H1 (cell line): ENCODE data around the gene LRBA. TPM values are rescaled to one million over a fixed set of nuclear protein-coding genes. Genes with fewer than 3 reads are reported as not detected.

Experiments used
- CTCF ChIA-PET: fragments of 300-600 bp; sonication (Branson Sonifier 250); formaldehyde crosslinking; loops from one replicate; lab custom pipeline; 2021; ENCODE audit not compliant: partially characterized antibody; lab: Charles Lee
- POLR2A ChIA-PET: fragments of 300-600 bp; sonication (Branson Sonifier 250); formaldehyde crosslinking; loops from one replicate; lab custom pipeline; 2021; ENCODE audit warnings: inconsistent platforms; ENCODE audit not compliant: partially characterized antibody; lab: Charles Lee
- DNase-seq, 2 experiments: peaks; one replicate each; pipeline versions ENCODE4 v3.0.0 to v3.0.0-alpha.2; 2010 to 2022; ENCODE audit warnings: low spot score in 2 of 2, low read depth in 1 of 2, mixed read lengths in 1 of 2
- FAIRE-seq: peaks from 2 replicates; lab custom pipeline; 2011; peaks lifted over from hg19 to GRCh38; lab: Jason Lieb, UNC
- H2AFZ ChIP-seq: 2 replicates; pipeline ENCODE4 v1.8.1; 2012; ENCODE audit warnings: low read length, inconsistent platforms
- H2AK5ac ChIP-seq: 2 replicates; pipeline ENCODE4 v1.6.1; 2013; ENCODE audit warnings: low read depth, low read length
- H2BK120ac ChIP-seq: replicated peaks from 2 replicates; pipeline ENCODE3; 2013; ENCODE audit warnings: low read depth, low read length, inconsistent platforms
- H2BK12ac ChIP-seq: 2 replicates; pipeline ENCODE4 v1.6.1; 2013; ENCODE audit warnings: low read depth, low read length
- H2BK15ac ChIP-seq: 2 replicates; pipeline ENCODE4 v1.6.1; 2013; ENCODE audit warnings: low read length
- H2BK20ac ChIP-seq: 2 replicates; pipeline ENCODE4 v1.6.1; 2013; ENCODE audit warnings: low read length
- H2BK5ac ChIP-seq: 2 replicates; pipeline ENCODE4 v1.6.1; 2013; ENCODE audit warnings: low read depth, low read length
- H3K14ac ChIP-seq: 2 replicates; pipeline ENCODE4 v1.6.1; 2013; ENCODE audit warnings: inconsistent platforms; ENCODE audit not compliant: insufficient read length
- H3K18ac ChIP-seq: 2 replicates; pipeline ENCODE4 v1.6.1; 2013; ENCODE audit warnings: low read length; ENCODE audit errors: extremely low read depth
- H3K23ac ChIP-seq: 2 replicates; pipeline ENCODE4 v1.6.1; 2013; ENCODE audit warnings: inconsistent platforms; ENCODE audit not compliant: insufficient read length
- H3K23me2 ChIP-seq: 2 replicates; pipeline ENCODE4 v1.6.1; 2013; ENCODE audit warnings: low read depth, low read length
- H3K27ac ChIP-seq: 2 replicates; pipeline ENCODE4 v1.6.1; 2011; ENCODE audit warnings: low read depth, low read length, inconsistent platforms
- H3K27me3 ChIP-seq, 4 experiments: replicated peaks in 1 of 4; 1 replicate in 1 of 4; 2 replicates in 3 of 4; pipeline versions ENCODE4 v1.6.1 to v1.8.1; 2011 to 2013; ENCODE audit warnings: low read length in 3 of 4, mild to moderate bottlenecking in 3 of 4, inconsistent platforms in 2 of 4, mixed read lengths in 2 of 4, moderate library complexity in 1 of 4; ENCODE audit not compliant: control insufficient read depth in 3 of 4, insufficient read depth in 3 of 4; ENCODE audit errors: extremely low read depth in 1 of 4
- H3K36me3 ChIP-seq, 4 experiments: 2 replicates each; pipeline versions ENCODE4 v1.6.1 to v1.8.1; 2011 to 2013; ENCODE audit warnings: mild to moderate bottlenecking in 4 of 4, low read length in 3 of 4, moderate library complexity in 2 of 4, control low read depth in 1 of 4, inconsistent platforms in 1 of 4; ENCODE audit not compliant: insufficient read depth in 4 of 4, control insufficient read depth in 2 of 4
- H3K4ac ChIP-seq: replicated peaks from 2 replicates; pipeline ENCODE3; 2013; ENCODE audit warnings: low read length, low read depth, mixed read lengths, inconsistent platforms; ENCODE audit not compliant: insufficient read length
- H3K4me1 ChIP-seq, 4 experiments: replicated peaks in 1 of 4; 1 replicate in 1 of 4; 2 replicates in 3 of 4; pipeline versions ENCODE4 v1.6.1 to v1.8.1; 2011 to 2013; ENCODE audit warnings: low read length in 3 of 4, inconsistent platforms in 2 of 4, mixed read lengths in 1 of 4; ENCODE audit not compliant: insufficient read depth in 4 of 4, control insufficient read depth in 3 of 4
- H3K4me2 ChIP-seq, 2 experiments: 2 replicates each; pipeline versions ENCODE4 v1.6.1 to v1.8.1; 2011 to 2013; ENCODE audit warnings: low read depth in 2 of 2, low read length in 2 of 2, control low read depth in 1 of 2, inconsistent platforms in 1 of 2, mild to moderate bottlenecking in 1 of 2; ENCODE audit not compliant: insufficient read depth in 1 of 2
- H3K4me3 ChIP-seq, 4 experiments: fragments of 200-600, 300-600 bp in 1 of 4; sonication (generic), shearing (Covaris generic), sonication (Bioruptor Twin) in 1 of 4; 2 replicates each; pipeline versions ENCODE4 v1.5.1 to v1.8.1; 2011 to 2016; ENCODE audit warnings: low read length in 4 of 4, low read depth in 3 of 4, control low read depth in 2 of 4, inconsistent platforms in 2 of 4, mild to moderate bottlenecking in 2 of 4, mixed read lengths in 1 of 4, moderate library complexity in 1 of 4; ENCODE audit not compliant: insufficient read depth in 2 of 4; ENCODE audit errors: extremely low read depth in 1 of 4
- H3K56ac ChIP-seq: replicated peaks from 2 replicates; pipeline ENCODE3; 2013; ENCODE audit warnings: low read depth, mild to moderate bottlenecking, mixed read lengths, low read length, inconsistent platforms; ENCODE audit not compliant: insufficient read length
- H3K79me1 ChIP-seq: 2 replicates; pipeline ENCODE4 v1.6.1; 2013; ENCODE audit warnings: low read depth, low read length, control low read depth
- H3K79me2 ChIP-seq, 2 experiments: 2 replicates each; pipeline versions ENCODE4 v1.6.1 to v1.8.1; 2012 to 2013; ENCODE audit warnings: low read length in 2 of 2, mild to moderate bottlenecking in 2 of 2, inconsistent platforms in 1 of 2; ENCODE audit not compliant: insufficient read depth in 2 of 2, control insufficient read depth in 1 of 2
- H3K9ac ChIP-seq, 4 experiments: replicated peaks in 1 of 4; 1 replicate in 1 of 4; 2 replicates in 3 of 4; pipeline versions ENCODE4 v1.6.1 to v1.8.1; 2011 to 2013; ENCODE audit warnings: low read depth in 3 of 4, low read length in 3 of 4, control low read depth in 2 of 4, mild to moderate bottlenecking in 2 of 4, moderate library complexity in 2 of 4, inconsistent platforms in 1 of 4; ENCODE audit errors: extremely low read depth in 1 of 4
- H3K9me3 ChIP-seq, 2 experiments: 2 replicates each; pipeline versions ENCODE4 v1.6.1 to v1.8.1; 2012 to 2013; ENCODE audit warnings: mild to moderate bottlenecking in 2 of 2, moderate library complexity in 2 of 2, control low read depth in 1 of 2, inconsistent platforms in 1 of 2, low read depth in 1 of 2, low read length in 1 of 2, mixed read lengths in 1 of 2; ENCODE audit not compliant: insufficient read depth in 2 of 2
- H4K20me1 ChIP-seq, 2 experiments: replicated peaks in 1 of 2; 2 replicates each; pipeline versions ENCODE3 to v1.8.1; 2011 to 2013; ENCODE audit warnings: inconsistent platforms in 2 of 2, low read length in 2 of 2, mild to moderate bottlenecking in 1 of 2; ENCODE audit not compliant: insufficient read depth in 2 of 2, control insufficient read depth in 1 of 2
- H4K5ac ChIP-seq: 2 replicates; pipeline ENCODE4 v1.6.1; 2013; ENCODE audit warnings: low read length, low read depth, mixed read lengths, inconsistent platforms; ENCODE audit not compliant: insufficient read length
- H4K8ac ChIP-seq: 2 replicates; pipeline ENCODE4 v1.8.0; 2013; ENCODE audit warnings: mild to moderate bottlenecking, moderate library complexity, low read length, inconsistent platforms; ENCODE audit not compliant: insufficient read depth; ENCODE audit errors: extremely low read depth
- H4K91ac ChIP-seq: replicated peaks from 2 replicates; pipeline ENCODE3; 2013; ENCODE audit warnings: low read length, mixed read lengths, inconsistent platforms; ENCODE audit not compliant: insufficient read length
- ASH2L ChIP-seq: fragments of 200-600, 300-600 bp; sonication (generic); IDR thresholded peaks from one replicate; pipeline ENCODE4 v1.7.1; 2017; ENCODE audit warnings: low read length
- CHD1 ChIP-seq: IDR thresholded peaks from 2 replicates; pipeline ENCODE4 v1.6.1; 2012; ENCODE audit warnings: low read depth, low read length, improper control_type of control experiment
- CHD2 ChIP-seq: IDR thresholded peaks from 2 replicates; pipeline ENCODE4 v1.6.1; 2012; ENCODE audit warnings: low read length, improper control_type of control experiment
- EP300 ChIP-seq, 2 experiments: IDR thresholded peaks; 1 replicate in 1 of 2; 2 replicates in 1 of 2; pipeline ENCODE4 v1.6.1; 2011 to 2012; ENCODE audit warnings: low read depth in 2 of 2, low read length in 2 of 2, mild to moderate bottlenecking in 2 of 2, borderline replicate concordance in 1 of 2, inconsistent platforms in 1 of 2, moderate library complexity in 1 of 2
- GABPA ChIP-seq: IDR thresholded peaks from 2 replicates; pipeline ENCODE4 v1.6.1; 2011; ENCODE audit warnings: mild to moderate bottlenecking, low read length, moderate library complexity, borderline replicate concordance; ENCODE audit not compliant: insufficient read depth
- JUN ChIP-seq: IDR thresholded peaks from 2 replicates; pipeline ENCODE4 v1.6.1; 2011; ENCODE audit warnings: low read depth, mild to moderate bottlenecking, improper control_type of control experiment, low read length
- POLR2AphosphoS5 ChIP-seq: IDR thresholded peaks from 2 replicates; pipeline ENCODE4 v1.6.1; 2011; ENCODE audit warnings: low read depth, low read length
- POU5F1 ChIP-seq: IDR thresholded peaks from 2 replicates; pipeline ENCODE4 v1.6.1; 2011; ENCODE audit warnings: low read depth, mild to moderate bottlenecking, low read length, moderate library complexity
- SIN3A ChIP-seq, 2 experiments: IDR thresholded peaks in 1 of 2; conservative IDR thresholded peaks in 1 of 2; 2 replicates each; pipeline ENCODE4 v1.6.1; 2011 to 2012; ENCODE audit warnings: low read length in 2 of 2, improper control_type of control experiment in 1 of 2, low read depth in 1 of 2, mild to moderate bottlenecking in 1 of 2
- SRF ChIP-seq: IDR thresholded peaks from 2 replicates; pipeline ENCODE4 v1.6.1; 2011; ENCODE audit warnings: mild to moderate bottlenecking, low read depth, low read length, moderate library complexity
- TAF1 ChIP-seq: IDR thresholded peaks from 2 replicates; pipeline ENCODE4 v1.6.1; 2011; ENCODE audit warnings: mild to moderate bottlenecking, low read depth, low read length
- TBP ChIP-seq: IDR thresholded peaks from 2 replicates; pipeline ENCODE4 v1.6.1; 2011; ENCODE audit warnings: low read depth, low read length, improper control_type of control experiment
- TEAD4 ChIP-seq: IDR thresholded peaks from 2 replicates; pipeline ENCODE4 v1.6.1; 2012; ENCODE audit warnings: low read depth, low read length, inconsistent platforms, mixed read lengths
- USF2 ChIP-seq: IDR thresholded peaks from 2 replicates; pipeline ENCODE4 v1.6.1; 2011; ENCODE audit warnings: low read length, improper control_type of control experiment
- WGBS, 2 experiments: shearing (Covaris generic) in 1 of 2; methylation state at CpG; one replicate each; pipeline versions ENCODE4 v1.1.6 to v1.1.7; 2013 to 2015; ENCODE audit warnings: low lambda C conversion rate in 2 of 2, mixed read lengths in 2 of 2, inconsistent platforms in 1 of 2, low coverage in 1 of 2, missing lambda C conversion rate in 1 of 2; ENCODE audit not compliant: insufficient replicate concordance in 2 of 2, insufficient coverage in 1 of 2, insufficient read length in 1 of 2; ENCODE audit errors: extremely low coverage in 1 of 2, missing lambda C conversion rate in 1 of 2; 5-methylcytosine and 5-hydroxymethylcytosine counted together
- polyA plus RNA-seq, 7 experiments: library from polyadenylated mRNA; depleted of rRNA in 3 of 7; stranded (reverse) in 5 of 7; unstranded in 2 of 7; fragments of >200 nt in 5 of 7; fragments of 200-250 nt in 2 of 7; gene quantifications; 1 replicate in 5 of 7; 2 replicates in 1 of 7; 4 replicates in 1 of 7; pipeline versions ENCODE4 v1.2.1 to v1.2.3, GENCODE V29; 2011 to 2013; ENCODE audit warnings: missing spikeins in 2 of 7, mixed read lengths in 2 of 7
- total RNA-seq: library from RNA; stranded (reverse); fragmentation: NEBNext Ultra II Directional; extraction: Animal tissue kit (Norgen Biotek cat#: 25700); gene quantifications from 2 replicates; pipeline ENCODE4 v1.2.1, GENCODE V29; 2021

LRBA gene
- total and polyA plus RNA-seq, 2 of the 8 experiments (the other 6 are each of a cell fraction or from before 2014, with no cell fraction given), result 54.6 to 83.2 TPM

- Histone ChIP-seq H3K4me3 (no peak overlapping the region), H3K4ac (no peak overlapping the region), H3K14ac (no peak overlapping the region), H2AFZ (no peak overlapping the region), H2BK20ac (no peak overlapping the region), H3K27me3 (no peaks in the 10 kb centered on the region), H2BK5ac (no peak overlapping the region), H2BK120ac (no peak overlapping the region), H3K27ac (no peak overlapping the region), H3K9me3 (no peaks in the 10 kb centered on the region), H3K9ac (no peak overlapping the region), H3K23ac (no peak overlapping the region), H4K20me1 (no peaks in the 10 kb centered on the region), H2BK12ac (no peak overlapping the region), H3K18ac (no peak overlapping the region), H3K36me3 (no peaks in the 10 kb centered on the region; a peak in 1 of 8 replicates), H3K79me1 (no peaks in the 10 kb centered on the region; the same call in 1 of the 2 replicates), H3K79me2 (peaks cover 0 to 4% of the 10 kb centered on the region in 2 experiments; a peak in 1 of 4 replicates), H3K4me1 (peaks cover 0 to 3% (median 1%) of the 10 kb centered on the region in 4 experiments; a peak in 2 of 7 replicates), H3K4me2 (no peak overlapping the region), H4K8ac (no peak overlapping the region), H4K91ac (no peak overlapping the region), H2BK15ac (no peak overlapping the region), H3K56ac (no peak overlapping the region), H3K23me2 (no peaks in the 10 kb centered on the region), H4K5ac (no peak overlapping the region), H2AK5ac (no peak overlapping the region)
- FAIRE-seq (no peak), DNase-seq (no peak)
- ChIA-PET CTCF (interaction anchor here (1.6 kb wide), 1 partner anchor 13 kb away, joined by 3 read pairs; no protein-coding TSS in a partner anchor), POLR2A (interaction anchor here (1.0 to 1.6 kb wide), 4 partner anchors 9 to 64 kb away, joined by 3 to 5 read pairs (median 4); partner anchors contain the start of gene RPS3A)
- WGBS, 2 experiments, result 76% methylated on average over 2 of the region's 2 CpGs; no CpG with 5 or more reads in 1 of the 2 experiments
- TF ChIP-seq POU5F1 (no peak), JUN (no peak), CHD1 (no peak), ASH2L (no peak), TAF1 (no peak), EP300 (IDR thresholded peaks at IDR 0.05; ENCODE audit: borderline replicate concordance in 1 of 2, low read depth in 2 of 2, low read length in 2 of 2) (no peak), CHD2 (no peak), SRF (no peak), GABPA (no peak), USF2 (no peak), SIN3A (conservative IDR thresholded peaks at IDR 0.05 in 1 of 2, IDR thresholded peaks at IDR 0.05 in 1 of 2; ENCODE audit: low read depth in 1 of 2, low read length in 2 of 2) (no peak), TBP (no peak), TEAD4 (no peak), POLR2AphosphoS5 (no peak)
These were observed 20.2 kb upstream of the LRBA start for GRCh38 chr4:151035328-151035727.
